ENCODE measurements around the gene STYX.

The STYX gene

DNA sequence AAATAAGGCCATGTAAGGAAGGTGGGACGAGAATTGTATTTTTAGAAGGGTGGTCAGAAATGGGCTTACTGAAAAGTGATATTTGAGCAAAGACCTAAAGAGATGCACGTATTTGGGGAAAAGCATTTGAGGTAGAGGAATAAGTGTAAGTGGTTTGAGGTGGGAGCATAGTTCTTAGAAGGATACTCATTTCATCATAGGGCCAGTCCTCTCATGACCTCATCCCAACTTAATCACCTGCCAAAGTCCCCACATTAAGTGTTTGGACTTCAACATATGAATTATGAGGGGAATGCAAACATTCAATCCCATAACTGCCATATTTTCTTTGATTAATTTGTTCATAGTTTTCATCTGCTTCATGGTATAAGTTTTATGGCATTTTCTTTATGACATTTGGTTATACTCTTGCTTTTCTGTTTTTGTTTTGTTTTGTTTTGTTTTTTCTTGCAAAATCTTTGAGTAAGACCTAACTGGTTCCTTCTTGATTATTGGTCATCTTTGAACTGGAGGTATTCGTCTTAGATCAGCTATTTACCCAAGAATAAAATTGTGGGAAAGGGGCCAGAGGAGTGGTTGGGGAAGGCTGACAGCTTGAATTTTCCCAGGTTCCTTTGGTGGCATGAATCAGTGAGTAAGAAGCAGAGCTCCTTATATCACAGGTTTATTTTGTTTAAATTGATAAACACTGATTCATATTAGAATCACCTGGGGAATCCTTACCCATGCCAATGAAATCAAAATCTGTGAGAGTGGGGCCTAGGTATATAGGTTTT, 37.3 kb downstream of the STYX start:
- Histone ChIP-seq H3K27me3 (ENCODE audit: control insufficient read depth, insufficient read depth, low read length) (no peaks in the 10 kb centered on the region), H3K9ac (ENCODE audit: low read depth, low read length) (no peak overlapping the region), H3K4me2 (ENCODE audit: low read length) (no peak overlapping the region), H3K36me3 (ENCODE audit: insufficient read depth, low read length) (peaks cover 14% of the 10 kb centered on the region), H3K9me3 (replicated peaks; ENCODE audit: low read length) (no peaks in the 10 kb centered on the region), H3K4me1 (ENCODE audit: control insufficient read depth, insufficient read depth, low read length) (no peaks in the 10 kb centered on the region), H3K4me3 (ENCODE audit: low read length) (no peak overlapping the region)

DNA sequence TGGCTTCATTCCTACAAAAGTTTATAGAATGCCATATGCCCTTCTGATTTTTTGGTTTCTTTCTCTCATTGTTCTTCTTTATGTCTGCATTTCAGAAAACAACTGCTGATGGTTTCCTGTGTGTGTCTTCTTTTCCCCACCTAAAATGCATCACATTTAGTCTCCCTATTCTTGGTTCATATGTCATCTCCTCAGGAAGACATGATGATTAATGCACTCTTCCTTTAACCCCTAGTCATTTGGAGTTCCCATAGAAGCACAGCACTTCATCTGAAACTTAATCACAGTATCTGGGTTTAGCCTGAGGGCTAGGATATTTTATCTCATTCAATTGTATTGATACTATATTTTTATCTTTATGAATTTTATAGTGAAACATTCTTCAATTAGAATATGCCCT, 39.9 kb downstream of the STYX start:
- no peaks in the 10 kb centered on the region for H3K27me3 ChIP-seq (ENCODE audit: control insufficient read depth, insufficient read depth, low read length)
- no peak overlapping the region for H3K4me3 ChIP-seq (ENCODE audit: low read length)
- H3K36me3 ChIP-seq (ENCODE audit: insufficient read depth, low read length) = peaks cover 24% of the 10 kb centered on the region
- no peaks in the 10 kb centered on the region for H3K9me3 ChIP-seq (replicated peaks; ENCODE audit: low read length)
- no peak overlapping the region for H3K9ac ChIP-seq (ENCODE audit: low read depth, low read length)
- H3K4me2 ChIP-seq (ENCODE audit: low read length) = no peak overlapping the region
- H3K4me1 ChIP-seq (ENCODE audit: control insufficient read depth, insufficient read depth, low read length) = no peaks in the 10 kb centered on the region

DNA sequence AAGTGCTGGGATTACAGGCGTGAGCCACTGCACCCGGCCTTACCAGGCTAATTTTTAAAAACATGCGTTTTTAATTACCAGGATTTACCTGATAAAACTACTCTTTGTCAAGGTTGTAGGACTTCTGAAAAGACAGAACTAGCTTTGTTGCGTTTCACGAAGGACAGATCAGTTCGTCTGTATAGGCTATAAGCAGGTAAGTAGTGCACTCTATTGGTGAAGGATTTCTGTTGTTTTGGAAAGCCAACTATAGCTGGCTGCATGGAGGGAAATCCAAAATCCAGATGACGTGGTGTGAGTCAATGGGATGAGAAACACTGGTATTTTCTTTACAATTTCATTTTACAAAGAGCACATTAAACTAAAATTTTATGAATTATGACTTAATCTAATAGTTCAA, 46.9 kb downstream of the STYX start:
- no peaks in the 10 kb centered on the region for H3K9me3 ChIP-seq (replicated peaks; ENCODE audit: low read length)
- peaks cover 9% of the 10 kb centered on the region for H3K4me1 ChIP-seq (ENCODE audit: control insufficient read depth, insufficient read depth, low read length)
- no peak overlapping the region for H3K9ac ChIP-seq (ENCODE audit: low read depth, low read length)
- H3K4me2 ChIP-seq (ENCODE audit: low read length) = no peak overlapping the region
- H3K36me3 ChIP-seq (ENCODE audit: insufficient read depth, low read length) = peaks cover 70% of the 10 kb centered on the region
- no peak overlapping the region for H3K4me3 ChIP-seq (ENCODE audit: low read length)
- H3K27me3 ChIP-seq (ENCODE audit: control insufficient read depth, insufficient read depth, low read length) = no peaks in the 10 kb centered on the region

DNA sequence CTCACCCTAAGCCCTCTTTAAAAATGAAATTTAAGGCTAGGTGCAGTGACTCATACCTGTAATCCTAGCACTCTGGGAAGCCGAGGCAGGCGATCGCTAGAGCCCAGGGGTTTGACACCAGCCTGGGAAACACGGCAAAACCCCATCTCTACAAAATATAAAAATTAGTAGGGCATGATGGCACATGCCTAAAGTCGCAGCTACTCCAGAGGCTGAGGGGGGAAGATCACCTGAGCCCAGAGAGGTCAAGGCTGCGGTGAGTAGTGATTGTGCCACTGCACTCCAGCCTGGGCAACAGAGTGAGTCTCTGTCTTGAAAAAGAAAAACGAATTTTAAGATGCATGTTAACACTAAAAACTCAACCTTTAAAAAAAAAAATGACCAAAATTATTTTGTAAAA, 48.7 kb downstream of the STYX start:
- H3K36me3 ChIP-seq (ENCODE audit: insufficient read depth, low read length) = peaks cover 86% of the 10 kb centered on the region
- H3K27me3 ChIP-seq (ENCODE audit: control insufficient read depth, insufficient read depth, low read length) = no peaks in the 10 kb centered on the region
- H3K9ac ChIP-seq (ENCODE audit: low read depth, low read length) = no peak overlapping the region
- H3K4me3 ChIP-seq (ENCODE audit: low read length) = no peak overlapping the region
- H3K4me1 ChIP-seq (ENCODE audit: control insufficient read depth, insufficient read depth, low read length) = peaks cover 19% of the 10 kb centered on the region
- H3K4me2 ChIP-seq (ENCODE audit: low read length) = no peak overlapping the region
- no peaks in the 10 kb centered on the region for H3K9me3 ChIP-seq (replicated peaks; ENCODE audit: low read length)

DNA sequence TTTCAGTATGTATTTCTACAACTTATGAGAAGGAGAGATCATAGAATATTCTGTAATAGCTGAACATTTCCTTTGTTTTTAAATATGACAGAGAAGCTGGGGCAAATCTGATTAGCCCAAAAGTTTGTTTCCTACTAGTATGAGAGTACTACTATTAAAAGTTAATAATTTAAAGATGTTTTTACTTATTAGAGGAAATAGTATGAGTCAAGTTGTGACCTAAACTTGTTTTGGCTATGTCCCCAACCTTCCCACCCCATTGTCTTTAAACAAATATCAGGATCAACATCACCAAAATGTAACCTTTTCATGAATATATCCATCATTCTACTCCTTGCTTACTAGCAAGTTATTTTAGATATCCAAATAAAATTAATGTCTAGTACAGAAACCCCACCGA, 50.9 kb downstream of the STYX start:
- Histone ChIP-seq H3K9me3 (replicated peaks; ENCODE audit: low read length) (no peaks in the 10 kb centered on the region), H3K36me3 (ENCODE audit: insufficient read depth, low read length) (peaks cover 74% of the 10 kb centered on the region), H3K4me2 (ENCODE audit: low read length) (no peak overlapping the region), H3K9ac (ENCODE audit: low read depth, low read length) (no peak overlapping the region), H3K27me3 (ENCODE audit: control insufficient read depth, insufficient read depth, low read length) (no peaks in the 10 kb centered on the region), H3K4me1 (ENCODE audit: control insufficient read depth, insufficient read depth, low read length) (peaks cover 33% of the 10 kb centered on the region), H3K4me3 (ENCODE audit: low read length) (no peak overlapping the region)

DNA sequence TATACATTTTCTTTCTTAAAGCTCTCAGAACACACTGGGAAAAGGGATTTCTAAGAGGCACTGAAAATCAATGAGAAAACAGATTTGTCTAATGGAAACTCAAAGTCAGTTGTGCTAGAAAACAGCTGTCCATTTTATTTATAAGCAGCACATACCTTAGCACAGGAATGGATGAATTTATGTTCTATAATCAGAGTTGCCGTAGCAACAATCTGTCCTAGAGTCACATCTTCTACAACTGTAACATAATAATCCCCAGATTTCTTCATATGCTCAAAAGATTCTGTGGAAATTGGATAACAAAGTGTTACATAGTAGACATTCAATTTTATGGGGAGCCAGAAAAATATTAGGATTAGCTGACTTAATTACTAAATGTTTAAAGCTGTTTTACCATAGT, 51.7 kb downstream of the STYX start:
- H3K4me2 ChIP-seq (ENCODE audit: low read length) = no peak overlapping the region
- H3K9ac ChIP-seq (ENCODE audit: low read depth, low read length) = no peak overlapping the region
- H3K4me1 ChIP-seq (ENCODE audit: control insufficient read depth, insufficient read depth, low read length) = peaks cover 33% of the 10 kb centered on the region
- no peak overlapping the region for H3K4me3 ChIP-seq (ENCODE audit: low read length)
- peaks cover 67% of the 10 kb centered on the region for H3K36me3 ChIP-seq (ENCODE audit: insufficient read depth, low read length)
- H3K27me3 ChIP-seq (ENCODE audit: control insufficient read depth, insufficient read depth, low read length) = no peaks in the 10 kb centered on the region
- H3K9me3 ChIP-seq (replicated peaks; ENCODE audit: low read length) = no peaks in the 10 kb centered on the region

DNA sequence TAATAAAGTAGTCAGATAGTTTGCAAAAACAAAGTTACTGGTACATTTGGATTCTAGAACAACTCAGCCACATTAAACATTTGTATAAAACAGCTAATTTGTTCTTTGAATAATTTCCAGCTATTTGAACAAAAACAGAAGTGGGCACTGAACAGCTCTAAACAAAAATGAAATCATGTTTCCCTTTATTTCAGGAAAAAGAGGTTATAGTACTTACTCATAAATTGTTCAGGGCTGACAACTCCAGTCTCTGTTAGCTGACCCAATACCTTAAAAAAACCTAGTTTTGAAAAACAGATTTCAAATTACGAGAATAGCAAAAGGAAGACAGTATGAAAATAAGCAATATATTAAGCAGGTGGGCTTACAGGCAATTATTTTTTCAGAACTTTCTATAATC, 53.2 kb downstream of the STYX start:
- Histone ChIP-seq H3K4me3 (ENCODE audit: low read length) (no peak overlapping the region), H3K9ac (ENCODE audit: low read depth, low read length) (no peak overlapping the region), H3K4me1 (ENCODE audit: control insufficient read depth, insufficient read depth, low read length) (peaks cover 42% of the 10 kb centered on the region), H3K9me3 (replicated peaks; ENCODE audit: low read length) (no peaks in the 10 kb centered on the region), H3K36me3 (ENCODE audit: insufficient read depth, low read length) (peaks cover 53% of the 10 kb centered on the region), H3K27me3 (ENCODE audit: control insufficient read depth, insufficient read depth, low read length) (no peaks in the 10 kb centered on the region), H3K4me2 (ENCODE audit: low read length) (peak overlapping the region; percentile 2)

DNA sequence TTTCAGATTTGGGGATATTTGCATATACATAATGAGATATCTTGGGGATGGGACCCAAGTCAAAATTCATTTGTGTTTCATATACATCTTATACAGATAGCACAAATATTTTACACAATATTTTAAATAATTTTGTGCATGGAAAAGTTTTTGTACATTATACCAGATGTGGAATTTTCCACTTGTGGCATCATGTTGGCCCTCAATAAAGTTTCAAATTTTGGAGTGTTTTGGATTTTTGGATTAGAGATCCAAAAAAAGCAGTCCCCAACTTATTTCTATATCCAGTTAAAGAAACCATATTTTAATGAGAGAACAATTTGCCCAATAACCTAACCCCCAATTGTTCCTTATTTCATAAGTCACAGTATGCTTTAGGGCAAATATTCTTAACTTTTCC, 56.9 kb downstream of the STYX start:
- no peaks in the 10 kb centered on the region for H3K9me3 ChIP-seq (replicated peaks; ENCODE audit: low read length)
- no peak overlapping the region for H3K4me3 ChIP-seq (ENCODE audit: low read length)

DNA sequence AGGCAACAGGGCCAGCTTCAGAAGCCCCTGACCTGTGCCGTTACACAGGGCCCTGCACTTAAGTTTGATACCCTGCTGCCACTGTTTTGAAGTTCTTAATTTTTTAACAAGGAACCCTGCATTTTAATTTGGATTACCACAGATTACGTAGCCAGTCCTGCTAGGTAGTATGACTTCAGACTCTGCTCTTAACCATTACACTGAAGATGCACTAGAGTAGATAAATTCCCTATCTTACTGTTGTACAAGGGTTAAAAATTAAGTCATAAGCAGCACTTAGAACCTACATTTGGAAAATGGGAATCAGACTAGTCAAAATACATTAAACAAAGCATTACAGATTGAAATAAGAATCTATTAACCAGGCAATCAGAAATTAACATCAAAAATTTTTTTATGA, 59.2 kb downstream of the STYX start:
- peak overlapping the region; percentile 90 for H3K4me3 ChIP-seq (ENCODE audit: low read length)
- no peaks in the 10 kb centered on the region for H3K27me3 ChIP-seq (ENCODE audit: control insufficient read depth, insufficient read depth, low read length)
- H3K4me2 ChIP-seq (ENCODE audit: low read length) = peak overlapping the region; percentile 91
- no peaks in the 10 kb centered on the region for H3K9me3 ChIP-seq (replicated peaks; ENCODE audit: low read length)
- peak overlapping the region; percentile 94 for H3K9ac ChIP-seq (ENCODE audit: low read depth, low read length)
- H3K4me1 ChIP-seq (ENCODE audit: control insufficient read depth, insufficient read depth, low read length) = peaks cover 38% of the 10 kb centered on the region
- H3K36me3 ChIP-seq (ENCODE audit: insufficient read depth, low read length) = peaks cover 6% of the 10 kb centered on the region

More for the DNA sequence above, 56.9 kb downstream of the STYX start:
- H3K9ac ChIP-seq (ENCODE audit: low read depth, low read length) = no peak overlapping the region
- H3K4me2 ChIP-seq (ENCODE audit: low read length) = peak overlapping the region; percentile 91
- H3K36me3 ChIP-seq (ENCODE audit: insufficient read depth, low read length) = peaks cover 27% of the 10 kb centered on the region
- H3K4me1 ChIP-seq (ENCODE audit: control insufficient read depth, insufficient read depth, low read length) = peaks cover 36% of the 10 kb centered on the region
- H3K27me3 ChIP-seq (ENCODE audit: control insufficient read depth, insufficient read depth, low read length) = no peaks in the 10 kb centered on the region

DNA sequence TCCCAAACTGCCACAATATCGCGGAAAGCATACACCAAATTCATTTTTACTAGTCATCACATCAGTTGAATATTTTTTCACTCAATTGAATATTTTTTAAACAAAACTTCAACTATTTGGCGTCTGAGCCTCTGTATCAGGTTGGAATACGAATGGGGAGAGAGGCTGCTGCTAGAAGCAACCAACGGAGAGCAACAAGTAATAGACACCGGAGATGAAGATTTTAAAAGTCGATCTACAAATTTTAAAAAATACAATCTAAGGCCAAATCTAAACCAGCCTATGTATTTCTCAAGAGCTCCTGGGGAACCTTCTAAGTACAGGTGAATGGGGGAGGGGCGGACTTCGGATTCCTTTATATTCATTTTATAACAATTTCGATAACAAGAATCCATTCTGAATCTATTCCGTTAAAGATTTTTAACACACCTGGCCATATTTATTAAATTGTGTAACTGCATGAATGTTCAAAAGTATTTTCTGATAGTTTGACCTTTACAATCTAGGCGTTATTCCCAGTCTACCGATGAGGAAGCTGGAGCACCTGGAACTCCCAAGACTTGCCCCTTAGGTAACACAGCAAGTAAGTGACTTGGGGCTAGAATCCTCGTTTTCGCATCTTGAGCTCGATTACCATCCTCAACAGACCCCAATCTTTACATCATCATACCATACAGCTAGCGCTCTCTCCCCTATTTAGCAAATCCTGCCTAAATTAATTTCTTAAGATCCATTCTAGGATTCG, 60.2 kb downstream of the STYX start:
- H3K4me1 ChIP-seq (ENCODE audit: control insufficient read depth, insufficient read depth, low read length) = peaks cover 28% of the 10 kb centered on the region
- H3K9ac ChIP-seq (ENCODE audit: low read depth, low read length) = peak overlapping the region; percentile 94

DNA sequence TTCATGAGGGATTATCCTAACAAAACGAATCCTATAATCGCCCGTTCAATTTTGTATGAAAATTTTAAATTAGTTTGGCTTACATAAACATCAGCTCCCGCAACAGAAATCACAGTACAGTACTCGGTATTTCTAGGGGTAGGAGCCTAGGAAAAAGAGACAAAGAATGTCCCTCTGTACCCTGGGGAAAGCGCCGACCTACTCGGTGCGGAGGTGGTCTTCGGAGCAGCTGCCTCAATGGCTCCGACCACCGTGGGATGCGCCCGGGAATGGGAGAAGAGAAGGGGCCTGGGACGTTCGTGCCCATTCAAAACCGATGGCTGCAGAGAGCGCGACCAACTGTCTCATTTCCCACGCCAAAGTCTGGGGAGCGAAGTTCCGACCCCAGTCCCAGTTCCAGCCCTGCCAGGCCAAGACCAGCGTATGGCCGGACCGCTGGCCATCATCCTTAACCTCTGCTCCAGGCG, 60.8 kb downstream of the STYX start:
- no peaks in the 10 kb centered on the region for H3K9me3 ChIP-seq (replicated peaks; ENCODE audit: low read length)
- peak overlapping the region; percentile 90 for H3K4me3 ChIP-seq (ENCODE audit: low read length)
- peak overlapping the region; percentile 94 for H3K9ac ChIP-seq (ENCODE audit: low read depth, low read length)
- peaks cover 4% of the 10 kb centered on the region for H3K36me3 ChIP-seq (ENCODE audit: insufficient read depth, low read length)
- peak overlapping the region; percentile 91 for H3K4me2 ChIP-seq (ENCODE audit: low read length)
- H3K27me3 ChIP-seq (ENCODE audit: control insufficient read depth, insufficient read depth, low read length) = no peaks in the 10 kb centered on the region
- peaks cover 28% of the 10 kb centered on the region for H3K4me1 ChIP-seq (ENCODE audit: control insufficient read depth, insufficient read depth, low read length)

More for the DNA sequence above, 60.2 kb downstream of the STYX start:
- Histone ChIP-seq H3K9me3 (replicated peaks; ENCODE audit: low read length) (no peaks in the 10 kb centered on the region), H3K4me3 (ENCODE audit: low read length) (peak overlapping the region; percentile 90), H3K4me2 (ENCODE audit: low read length) (peak overlapping the region; percentile 91), H3K27me3 (ENCODE audit: control insufficient read depth, insufficient read depth, low read length) (no peaks in the 10 kb centered on the region), H3K36me3 (ENCODE audit: insufficient read depth, low read length) (peaks cover 4% of the 10 kb centered on the region)

Measured in skeletal muscle satellite cell (primary cell).